K562 (cell line): Measurements from ENCODE around the gene GRIN1. TPM values are rescaled to one million over a fixed set of nuclear protein-coding genes. Genes with fewer than 3 reads are reported as not detected.
A peak's percentile ranks its signal among the peaks of the same experiment; 100 is the strongest.

Source experiments
- CUX1 ChIP-seq: fragments of 200-800 bp; sonication (Bioruptor generic); IDR thresholded peaks from 2 replicates; pipeline ENCODE4 v1.6.1; 2016; ENCODE audit warnings: missing genetic modification characterization, missing compliant biosample characterization
- FOXA1 ChIP-seq: fragments of 450-650 bp; IDR thresholded peaks from 2 replicates; pipeline ENCODE4 v1.6.1; 2016; ENCODE audit warnings: mild to moderate bottlenecking, borderline replicate concordance
- FOXM1 ChIP-seq, 2 experiments: fragments of 450-650 bp in 1 of 2; sonication (generic) in 1 of 2; formaldehyde crosslinking in 1 of 2; IDR thresholded peaks; 2 replicates each; pipeline versions ENCODE4 v1.6.1 to v1.9.0; 2017 to 2022; ENCODE audit warnings: low read depth in 2 of 2, mild to moderate bottlenecking in 2 of 2, missing genetic modification reagents in 1 of 2, moderate library complexity in 1 of 2
- HNRNPL ChIP-seq: fragments of 200-400 bp; formaldehyde crosslinking; IDR thresholded peaks from 2 replicates; pipeline ENCODE4 v1.6.1; 2017; ENCODE audit warnings: low read depth, mild to moderate bottlenecking, low read length
- KDM4B ChIP-seq, 2 experiments: fragments of 450-650 bp in 1 of 2; sonication (generic) in 1 of 2; IDR thresholded peaks; 2 replicates each; pipeline ENCODE4 v1.6.1; 2016 to 2017; ENCODE audit warnings: borderline replicate concordance in 2 of 2, antibody characterized with exemption in 1 of 2, low read depth in 1 of 2, mild to moderate bottlenecking in 1 of 2
- NFIX ChIP-seq: fragments of 250-450 bp; sonication (Bioruptor Pico); IDR thresholded peaks from 2 replicates; pipeline ENCODE4 v1.4.0; 2020; ENCODE audit warnings: low read depth, mild to moderate bottlenecking, moderate library complexity
- OTX1 ChIP-seq: fragments of 450-650 bp; formaldehyde crosslinking; IDR thresholded peaks from 2 replicates; pipeline ENCODE4 v1.4.0; 2022; ENCODE audit warnings: mild to moderate bottlenecking
- SMARCB1 ChIP-seq: IDR thresholded peaks from 2 replicates; pipeline ENCODE4 v1.6.1; 2011; ENCODE audit warnings: improper control_type of control experiment, low read depth; ENCODE audit not compliant: insufficient read length
- TEAD1 ChIP-seq, 2 experiments: fragments of 450-650 bp in 1 of 2; sonication (generic) in 1 of 2; formaldehyde crosslinking; IDR thresholded peaks; 2 replicates each; pipeline versions ENCODE4 v1.4.0 to v1.8.0; 2020 to 2022; ENCODE audit warnings: mild to moderate bottlenecking in 2 of 2, missing genetic modification reagents in 1 of 2
- UBTF ChIP-seq, 2 experiments: IDR thresholded peaks; 2 replicates each; pipeline ENCODE4 v1.6.1; 2012; ENCODE audit warnings: improper control_type of control experiment in 2 of 2, low read depth in 2 of 2, low read length in 2 of 2, borderline replicate concordance in 1 of 2
- YY1 ChIP-seq, 3 experiments: IDR thresholded peaks; 2 replicates each; pipeline ENCODE4 v1.6.1; 2011; ENCODE audit warnings: low read length in 2 of 3, mild to moderate bottlenecking in 2 of 3, moderate library complexity in 2 of 3, borderline replicate concordance in 1 of 3, control low read depth in 1 of 3, low read depth in 1 of 3; ENCODE audit not compliant: insufficient read depth in 3 of 3, insufficient replicate concordance in 2 of 3, control insufficient read depth in 1 of 3, insufficient read length in 1 of 3; ENCODE audit errors: extremely low read depth in 1 of 3
- ZNF263 ChIP-seq: sonication (generic); formaldehyde crosslinking; IDR thresholded peaks from 2 replicates; pipeline ENCODE4 v1.8.0; 2022; ENCODE audit warnings: mild to moderate bottlenecking, missing genetic modification reagents, borderline replicate concordance
- ZNF512 ChIP-seq: IDR thresholded peaks from 2 replicates; pipeline ENCODE4 v1.6.1; 2016; ENCODE audit warnings: missing genetic modification characterization, missing compliant biosample characterization
- ZNF695 ChIP-seq: fragments of 450-650 bp; formaldehyde crosslinking; IDR thresholded peaks from 2 replicates; pipeline ENCODE4 v1.4.0; 2020; ENCODE audit warnings: mild to moderate bottlenecking, moderate library complexity
- ZNF764 ChIP-seq: fragments of 250-450 bp; sonication (Bioruptor Pico); IDR thresholded peaks from 2 replicates; pipeline ENCODE4 v1.4.0; 2020; ENCODE audit warnings: low read depth, mild to moderate bottlenecking, moderate library complexity
- polyA plus RNA-seq, 8 experiments: library from polyadenylated mRNA; depleted of rRNA in 4 of 8; stranded (reverse) in 5 of 8; unstranded in 3 of 8; fragments of >200 nt; fragmentation: Nextera tagmentation in 2 of 8; fragmentation: Illumina TruSeq in 1 of 8; extraction: Ambion mirVana in 2 of 8; extraction: Trizol in 1 of 8; gene quantifications; 2 replicates each; pipeline versions ENCODE4 v1.2.1 to v1.2.3, GENCODE V29; 2011 to 2014; ENCODE audit warnings: inconsistent platforms in 1 of 8, missing spikeins in 1 of 8
- total RNA-seq, 7 experiments: library from RNA; depleted of rRNA in 6 of 7; stranded (reverse); fragments of >200 nt in 6 of 7; fragmentation: Illumina TruSeq in 2 of 7; extraction: Trizol in 2 of 7; gene quantifications; 2 replicates each; pipeline versions ENCODE4 v1.2.1 to v1.2.3, GENCODE V29; 2011 to 2021; ENCODE audit warnings: low replicate concordance in 1 of 7

The GRIN1 gene
- total and polyA plus RNA-seq, 9 of the 15 experiments (the other 6 are each of a cell fraction or from before 2014, with no cell fraction given): 0.03 to 0.35 (median 0.16) TPM; not detected in 6

GRCh38 chr9:137176302-137177182, 37.6 kb downstream of the GRIN1 start (continued):
- TF ChIP-seq ZNF512 (tag): no peak
- TF ChIP-seq TEAD1 (CRISPR knock-in tag; IDR thresholded peaks at IDR 0.05): no peak
- TF ChIP-seq OTX1 (CRISPR knock-in tag): no peak
- TF ChIP-seq KDM4B (IDR thresholded peaks at IDR 0.05; ENCODE audit: borderline replicate concordance in 2 of 2, low read depth in 1 of 2): no peak
- peak in 1 of 2 experiments; percentile 54; a peak in 1 of 4 replicates for TF ChIP-seq UBTF (IDR thresholded peaks at IDR 0.05; ENCODE audit: borderline replicate concordance in 1 of 2, low read depth in 2 of 2, low read length in 2 of 2)
- TF ChIP-seq ZNF263 (CRISPR knock-in tag): no peak
- no peak for TF ChIP-seq FOXM1 (IDR thresholded peaks at IDR 0.05; ENCODE audit: low read depth)
- no peak for TF ChIP-seq FOXM1 (CRISPR knock-in tag; IDR thresholded peaks at IDR 0.05; ENCODE audit: low read depth)
- no peak for TF ChIP-seq CUX1
- no peak for TF ChIP-seq ZNF764
- no peak for TF ChIP-seq ZNF695 (CRISPR knock-in tag)
- no peak for TF ChIP-seq HNRNPL
- TF ChIP-seq FOXA1: no peak
- no peak for TF ChIP-seq SMARCB1
- no peak for TF ChIP-seq NFIX (CRISPR knock-in tag)
- TF ChIP-seq YY1 (IDR thresholded peaks at IDR 0.05; ENCODE audit: borderline replicate concordance in 1 of 3, control insufficient read depth in 1 of 3, extremely low read depth in 1 of 3, insufficient read depth in 3 of 3, insufficient read length in 1 of 3, insufficient replicate concordance in 2 of 3, low read depth in 1 of 3, low read length in 2 of 3): peak in 1 of 3 experiments; percentile 40
